ENCODE data around the gene TNPO3. TPM values are rescaled to one million over a fixed set of nuclear protein-coding genes. Genes with fewer than 3 reads are reported as not detected.

The TNPO3 gene
- total and polyA plus RNA-seq, 2 of the 4 experiments (the other 2 are of a cell fraction): 24.2 to 77.2 TPM

DNA sequence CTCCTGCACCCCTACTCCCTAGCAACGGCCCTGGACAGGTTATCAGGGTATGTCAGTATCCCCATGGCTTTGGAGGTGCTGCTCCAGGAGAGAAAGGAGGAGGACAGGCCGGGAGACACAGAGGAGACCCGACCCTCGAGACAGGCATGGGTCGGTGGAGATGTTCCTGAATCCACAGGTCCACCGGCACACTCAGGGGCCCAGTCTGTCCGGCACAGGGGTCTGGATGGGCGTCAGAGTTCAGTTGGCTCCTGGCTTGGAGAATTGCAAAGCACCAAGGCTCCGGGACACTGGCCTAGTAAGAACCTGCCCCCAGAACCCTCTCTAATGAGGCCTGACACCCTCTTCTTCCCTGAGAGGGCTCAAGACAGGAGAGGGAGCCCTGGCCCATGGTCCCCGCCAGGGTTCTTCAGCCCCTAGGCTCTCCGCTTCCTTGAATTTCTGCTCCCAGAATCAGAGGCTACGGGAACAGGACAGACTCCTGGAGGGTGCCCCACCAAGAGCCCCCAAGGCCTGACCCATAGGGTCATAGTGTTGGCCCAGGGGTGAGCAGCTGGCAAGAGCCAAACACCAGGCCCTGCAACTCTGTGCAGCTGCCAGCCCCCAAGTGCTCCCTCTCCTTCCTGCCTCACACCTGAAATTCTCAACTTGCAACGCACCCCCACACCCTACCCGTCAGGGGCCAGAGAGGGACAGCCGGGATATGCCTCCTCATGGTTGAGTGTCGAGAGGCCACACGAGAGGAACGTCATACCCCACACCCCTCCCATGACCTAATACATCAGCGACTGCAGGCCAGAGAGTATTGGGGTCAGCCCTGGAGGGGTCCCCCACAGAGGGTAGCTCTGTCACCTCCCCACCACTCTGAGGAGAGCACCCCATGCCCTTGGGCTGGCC is 122.7 kb downstream of the TNPO3 start:
- Histone ChIP-seq H3K14ac (replicated peaks; ENCODE audit: low read depth, low read length) (no peak overlapping the region), H2BK5ac (ENCODE audit: low read depth, low read length, poor library complexity, severe bottlenecking) (no peak overlapping the region), H2BK20ac (ENCODE audit: low read depth, low read length) (no peak overlapping the region), H3K18ac (ENCODE audit: low read depth, low read length) (no peak overlapping the region), H3K27me3 (ENCODE audit: control insufficient read depth, insufficient read depth, low read length) (peaks cover 72% of the 10 kb centered on the region), H2BK120ac (ENCODE audit: low read depth, low read length) (no peak overlapping the region), H3K36me3 (ENCODE audit: control insufficient read depth, insufficient read depth, low read length) (no peaks in the 10 kb centered on the region), H2AK5ac (ENCODE audit: low read depth, low read length) (no peak overlapping the region), H2AK9ac (replicated peaks; ENCODE audit: low read depth, low read length, poor library complexity) (no peak overlapping the region), H3K4me1 (ENCODE audit: control insufficient read depth, insufficient read depth, low read length) (no peaks in the 10 kb centered on the region), H3K4me3 (ENCODE audit: insufficient read depth, low read depth, low read length) (no peak overlapping the region), H3K9me3 (ENCODE audit: control insufficient read depth, insufficient read depth, low read length) (no peaks in the 10 kb centered on the region), H2BK15ac (ENCODE audit: low read depth, low read length) (no peak overlapping the region), H3K23ac (ENCODE audit: low read depth, low read length) (no peak overlapping the region), H3K27ac (ENCODE audit: insufficient read depth, low read length) (no peak overlapping the region), H4K91ac (ENCODE audit: insufficient read depth, low read depth, low read length) (no peak overlapping the region), H4K8ac (ENCODE audit: low read depth in 2 of 2, low read length in 2 of 2) (no peak overlapping the region), H4K20me1 (ENCODE audit: insufficient read depth, low read length) (no peaks in the 10 kb centered on the region; the same call in 1 of the 2 replicates), H3K9me1 (ENCODE audit: insufficient read depth, low read length) (no peaks in the 10 kb centered on the region), H3K4me2 (ENCODE audit: low read depth, low read length) (no peak overlapping the region), H3K79me1 (ENCODE audit: low read depth in 1 of 2, low read length in 2 of 2) (no peaks in the 10 kb centered on the region), H4K5ac (ENCODE audit: low read depth, low read length) (no peak overlapping the region), H3K9ac (ENCODE audit: low read depth, low read length) (no peak overlapping the region), H3K4ac (ENCODE audit: low read depth, low read length) (no peak overlapping the region), H3K56ac (ENCODE audit: extremely low read depth, insufficient read depth, low read length) (no peak overlapping the region), H2AFZ (replicated peaks; ENCODE audit: low read length, poor library complexity) (no peak overlapping the region)
- in situ Hi-C loops (cut with MboI; ENCODE audit: low sequenced_read_pairs) (no loop called here), intact Hi-C loops (cut with micrococcal nuclease) (no loop called here), dilution Hi-C loops (cut with HindIII; ENCODE audit: low sequenced_read_pairs, unreplicated experiment) (no loop called here)
- ATAC-seq (ENCODE audit: low read depth): no peak
- CTCF ChIA-PET: no interaction called here
- POLR2A ChIA-PET (ENCODE audit: unreplicated experiment): no interaction called here
- TF ChIP-seq CHD1 (IDR thresholded peaks at IDR 0.05; ENCODE audit: low read depth, low read length) (no peak), MAZ (IDR thresholded peaks at IDR 0.05; ENCODE audit: borderline replicate concordance, low read depth, low read length) (no peak), CEBPB (IDR thresholded peaks at IDR 0.05; ENCODE audit: low read depth, low read length) (no peak), RAD21 (IDR thresholded peaks at IDR 0.05; ENCODE audit: low read length) (no peak), MXI1 (IDR thresholded peaks at IDR 0.05; ENCODE audit: borderline replicate concordance, low read depth, low read length) (no peak), NFE2L2 (IDR thresholded peaks at IDR 0.05; ENCODE audit: low read depth, low read length) (no peak), FOS (IDR thresholded peaks at IDR 0.05; ENCODE audit: low read depth, low read length) (no peak), SMC3 (IDR thresholded peaks at IDR 0.05; ENCODE audit: low read depth, low read length) (no peak)
- TF ChIP-seq, protein P1, sequence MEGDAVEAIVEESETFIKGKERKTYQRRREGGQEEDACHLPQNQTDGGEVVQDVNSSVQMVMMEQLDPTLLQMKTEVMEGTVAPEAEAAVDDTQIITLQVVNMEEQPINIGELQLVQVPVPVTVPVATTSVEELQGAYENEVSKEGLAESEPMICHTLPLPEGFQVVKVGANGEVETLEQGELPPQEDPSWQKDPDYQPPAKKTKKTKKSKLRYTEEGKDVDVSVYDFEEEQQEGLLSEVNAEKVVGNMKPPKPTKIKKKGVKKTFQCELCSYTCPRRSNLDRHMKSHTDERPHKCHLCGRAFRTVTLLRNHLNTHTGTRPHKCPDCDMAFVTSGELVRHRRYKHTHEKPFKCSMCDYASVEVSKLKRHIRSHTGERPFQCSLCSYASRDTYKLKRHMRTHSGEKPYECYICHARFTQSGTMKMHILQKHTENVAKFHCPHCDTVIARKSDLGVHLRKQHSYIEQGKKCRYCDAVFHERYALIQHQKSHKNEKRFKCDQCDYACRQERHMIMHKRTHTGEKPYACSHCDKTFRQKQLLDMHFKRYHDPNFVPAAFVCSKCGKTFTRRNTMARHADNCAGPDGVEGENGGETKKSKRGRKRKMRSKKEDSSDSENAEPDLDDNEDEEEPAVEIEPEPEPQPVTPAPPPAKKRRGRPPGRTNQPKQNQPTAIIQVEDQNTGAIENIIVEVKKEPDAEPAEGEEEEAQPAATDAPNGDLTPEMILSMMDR (conservative IDR thresholded peaks at IDR 0.05; ENCODE audit: low read depth, low read length): no peak
- TF ChIP-seq, protein P2, sequence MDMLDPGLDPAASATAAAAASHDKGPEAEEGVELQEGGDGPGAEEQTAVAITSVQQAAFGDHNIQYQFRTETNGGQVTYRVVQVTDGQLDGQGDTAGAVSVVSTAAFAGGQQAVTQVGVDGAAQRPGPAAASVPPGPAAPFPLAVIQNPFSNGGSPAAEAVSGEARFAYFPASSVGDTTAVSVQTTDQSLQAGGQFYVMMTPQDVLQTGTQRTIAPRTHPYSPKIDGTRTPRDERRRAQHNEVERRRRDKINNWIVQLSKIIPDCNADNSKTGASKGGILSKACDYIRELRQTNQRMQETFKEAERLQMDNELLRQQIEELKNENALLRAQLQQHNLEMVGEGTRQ (IDR thresholded peaks at IDR 0.05; ENCODE audit: low read depth, low read length): no peak
- no peak for DNase-seq
- BruUV-seq (replicated peaks): no TSS peak
- 82% methylated on average over 4 of the region's 19 CpGs; no CpG with 5 or more reads in 1 of the 2 experiments for WGBS, 2 experiments (ENCODE audit: extremely low coverage in 2 of 2, insufficient read length in 1 of 2)
